AG10803 (cell line): ENCODE measurements around the gene SLC29A4.
A peak's percentile ranks its signal among the peaks of the same experiment; 100 is the strongest.
"Not testable (repeated sequence)": the region's sequence is repeated elsewhere in the genome, so short reads cannot be mapped to it uniquely, and the experiment has no call there.

Experiments used
- DNase-seq: peaks from one replicate; pipeline ENCODE4 v3.0.0; 2010; ENCODE audit warnings: low read depth
- H3K4me3 ChIP-seq: 2 replicates; pipeline ENCODE4 v1.5.1; 2011; ENCODE audit warnings: mild to moderate bottlenecking, low read length, control low read depth
- TF ChIP-seq, protein P1 (sequence below): conservative IDR thresholded peaks from 2 replicates; pipeline ENCODE4 v1.5.1; 2011; ENCODE audit warnings: mild to moderate bottlenecking, low read length, control low read depth, inconsistent platforms

SLC29A4 gene

DNA sequence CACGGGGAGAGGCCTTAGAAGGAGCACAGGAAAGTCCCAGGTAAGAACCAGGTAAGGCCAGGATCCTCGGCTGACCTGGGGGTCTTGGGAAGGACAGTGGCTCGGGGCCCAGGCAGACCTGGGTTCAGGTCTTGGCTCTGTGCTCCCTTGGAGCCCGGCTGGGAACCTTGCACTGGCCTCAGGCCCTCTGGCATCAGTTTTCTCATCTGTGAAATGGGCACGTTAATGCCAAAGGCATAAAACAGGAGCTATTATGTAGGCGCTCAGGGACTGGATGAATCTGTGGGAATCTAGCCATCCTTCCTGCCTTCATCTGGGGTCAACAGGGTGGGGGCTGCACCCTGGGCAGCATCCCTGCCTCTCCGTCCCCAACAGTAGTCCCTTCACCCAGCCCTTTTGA is 8.3 kb upstream of the SLC29A4 start:
- no peak overlapping the region for H3K4me3 ChIP-seq
- TF ChIP-seq, protein P1, sequence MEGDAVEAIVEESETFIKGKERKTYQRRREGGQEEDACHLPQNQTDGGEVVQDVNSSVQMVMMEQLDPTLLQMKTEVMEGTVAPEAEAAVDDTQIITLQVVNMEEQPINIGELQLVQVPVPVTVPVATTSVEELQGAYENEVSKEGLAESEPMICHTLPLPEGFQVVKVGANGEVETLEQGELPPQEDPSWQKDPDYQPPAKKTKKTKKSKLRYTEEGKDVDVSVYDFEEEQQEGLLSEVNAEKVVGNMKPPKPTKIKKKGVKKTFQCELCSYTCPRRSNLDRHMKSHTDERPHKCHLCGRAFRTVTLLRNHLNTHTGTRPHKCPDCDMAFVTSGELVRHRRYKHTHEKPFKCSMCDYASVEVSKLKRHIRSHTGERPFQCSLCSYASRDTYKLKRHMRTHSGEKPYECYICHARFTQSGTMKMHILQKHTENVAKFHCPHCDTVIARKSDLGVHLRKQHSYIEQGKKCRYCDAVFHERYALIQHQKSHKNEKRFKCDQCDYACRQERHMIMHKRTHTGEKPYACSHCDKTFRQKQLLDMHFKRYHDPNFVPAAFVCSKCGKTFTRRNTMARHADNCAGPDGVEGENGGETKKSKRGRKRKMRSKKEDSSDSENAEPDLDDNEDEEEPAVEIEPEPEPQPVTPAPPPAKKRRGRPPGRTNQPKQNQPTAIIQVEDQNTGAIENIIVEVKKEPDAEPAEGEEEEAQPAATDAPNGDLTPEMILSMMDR, result no peak
- DNase-seq, result no peak

DNA sequence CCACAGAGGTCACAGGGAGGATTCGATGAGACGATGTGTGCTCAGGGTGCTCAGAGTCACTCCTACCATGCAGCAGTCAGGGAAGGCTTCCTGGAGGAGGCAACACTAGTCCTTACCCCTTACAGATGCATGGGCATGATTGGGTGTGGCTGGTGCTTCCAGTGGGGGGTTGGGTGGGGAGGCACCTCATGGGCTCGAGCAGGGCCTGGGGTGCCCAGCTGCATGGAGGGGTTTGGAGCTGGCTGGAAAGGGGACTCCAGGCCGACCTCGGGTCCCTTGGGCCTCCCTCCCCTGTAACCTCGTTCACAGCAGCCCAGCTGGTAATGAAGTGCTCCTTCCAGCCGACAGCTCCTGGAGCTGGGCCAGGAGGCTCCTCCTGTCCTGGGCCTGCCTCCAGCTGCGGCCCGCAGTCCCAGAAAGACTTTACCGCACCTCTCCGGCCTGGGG is 7.7 kb upstream of the SLC29A4 start:
- not testable (repeated sequence) for H3K4me3 ChIP-seq
- peak; percentile 8 for DNase-seq

DNA sequence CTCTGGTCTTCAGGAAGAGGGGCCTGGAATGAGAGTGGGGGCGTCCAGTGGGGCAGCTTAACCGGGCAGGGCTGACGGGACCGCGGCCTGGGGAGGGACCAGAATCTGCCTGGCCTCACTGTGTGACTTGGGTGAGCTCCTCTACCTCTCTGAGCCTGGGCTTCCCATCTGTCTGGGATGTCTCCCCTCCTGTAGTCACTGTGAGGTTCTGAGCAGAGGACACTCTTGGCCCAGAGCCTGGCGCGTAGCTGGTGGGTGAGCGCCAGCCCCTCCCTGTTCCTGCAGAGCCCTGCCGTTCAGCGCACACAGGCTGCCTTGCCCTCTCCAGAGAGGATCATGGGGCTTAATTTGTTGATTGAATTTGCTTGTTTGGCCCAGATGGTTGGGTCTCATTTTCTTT is 7.2 kb upstream of the SLC29A4 start:
- DNase-seq, result peak; percentile 11
- H3K4me3 ChIP-seq, result not testable (repeated sequence)

DNA sequence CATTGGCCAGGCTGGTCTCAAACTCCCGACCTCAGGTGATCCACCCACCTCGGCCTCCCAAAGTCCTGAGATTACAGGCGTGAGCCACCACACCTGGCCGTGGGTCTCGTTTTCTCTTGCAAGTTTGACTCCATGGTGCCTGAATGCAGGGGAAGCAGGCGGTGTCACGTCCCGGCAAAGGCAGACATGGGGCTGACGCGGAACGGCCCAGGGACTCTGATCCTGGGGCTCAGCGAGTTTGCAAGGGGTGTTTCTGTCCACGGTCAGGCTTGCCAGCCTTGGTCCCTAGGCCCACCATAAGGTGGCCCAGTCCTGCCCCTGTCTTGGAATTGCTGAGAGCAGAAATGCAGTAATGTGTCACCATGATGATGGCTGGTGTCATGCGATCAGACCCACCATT is 6.6 kb upstream of the SLC29A4 start:
- not testable (repeated sequence) for H3K4me3 ChIP-seq, DNase-seq

DNA sequence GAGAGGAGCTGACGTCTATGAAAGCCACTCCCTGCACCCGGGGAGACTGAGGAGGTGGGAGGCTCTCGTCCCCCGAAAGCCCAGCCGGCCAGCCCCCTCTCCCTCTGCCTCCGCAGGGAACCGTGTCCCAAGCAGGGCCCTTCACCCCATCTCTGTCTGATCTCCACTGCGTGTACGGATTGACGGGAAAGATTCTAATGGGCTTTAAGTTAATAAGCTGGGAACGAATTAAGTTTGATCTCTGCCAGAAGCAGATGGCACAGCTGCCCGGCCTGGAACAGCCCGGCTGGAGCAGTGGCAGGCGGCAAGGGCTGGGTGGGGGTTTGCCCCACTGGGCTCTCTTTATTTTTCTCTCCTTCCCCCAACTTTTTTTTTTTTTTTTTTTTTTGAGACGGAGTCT is 6.1 kb upstream of the SLC29A4 start:
- TF ChIP-seq, protein P1, result no peak
- DNase-seq, result no peak
- H3K4me3 ChIP-seq, result no peak overlapping the region

DNA sequence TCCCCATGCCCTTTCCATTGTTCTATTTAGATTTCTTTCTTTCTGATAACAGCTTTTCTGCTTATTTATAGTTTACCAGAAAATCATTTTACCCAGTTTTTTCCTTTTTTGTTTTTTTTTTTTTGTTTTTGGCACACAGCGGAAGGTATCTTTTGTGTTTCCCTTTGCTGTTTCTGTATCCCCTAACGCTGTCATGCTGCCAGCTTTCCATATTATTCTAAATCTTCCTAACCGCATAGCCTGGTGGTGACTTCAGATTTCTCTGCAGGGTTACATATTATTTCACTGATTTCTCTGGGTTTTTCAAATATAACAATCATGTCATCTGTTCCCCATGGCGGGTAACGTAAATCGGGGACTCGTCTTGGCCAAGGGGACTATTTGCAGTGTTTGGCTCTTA is 4.0 kb upstream of the SLC29A4 start:
- TF ChIP-seq, protein P1, result no peak
- no peak for DNase-seq
- no peak overlapping the region for H3K4me3 ChIP-seq

DNA sequence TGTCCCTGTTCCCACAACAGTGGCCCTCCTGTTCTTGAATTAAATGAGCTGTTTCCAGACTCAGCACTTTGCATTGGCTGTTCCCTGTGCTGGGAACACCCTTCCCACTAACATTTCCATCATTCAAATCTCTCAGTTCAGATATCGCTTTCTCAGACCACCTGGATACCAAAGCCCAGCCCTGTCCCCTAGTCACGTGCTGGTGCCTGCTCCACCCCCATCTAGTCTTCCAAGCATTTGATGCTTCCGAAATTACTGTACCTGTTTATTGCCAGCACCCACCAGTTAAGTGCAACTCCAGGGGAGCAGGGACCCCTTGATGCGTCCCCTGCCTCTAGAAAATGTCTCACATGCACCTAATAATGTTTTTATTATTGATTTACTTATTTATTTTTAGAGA is 3.0 kb upstream of the SLC29A4 start:
- no peak overlapping the region for H3K4me3 ChIP-seq
- no peak for DNase-seq
- TF ChIP-seq, protein P1, result no peak

DNA sequence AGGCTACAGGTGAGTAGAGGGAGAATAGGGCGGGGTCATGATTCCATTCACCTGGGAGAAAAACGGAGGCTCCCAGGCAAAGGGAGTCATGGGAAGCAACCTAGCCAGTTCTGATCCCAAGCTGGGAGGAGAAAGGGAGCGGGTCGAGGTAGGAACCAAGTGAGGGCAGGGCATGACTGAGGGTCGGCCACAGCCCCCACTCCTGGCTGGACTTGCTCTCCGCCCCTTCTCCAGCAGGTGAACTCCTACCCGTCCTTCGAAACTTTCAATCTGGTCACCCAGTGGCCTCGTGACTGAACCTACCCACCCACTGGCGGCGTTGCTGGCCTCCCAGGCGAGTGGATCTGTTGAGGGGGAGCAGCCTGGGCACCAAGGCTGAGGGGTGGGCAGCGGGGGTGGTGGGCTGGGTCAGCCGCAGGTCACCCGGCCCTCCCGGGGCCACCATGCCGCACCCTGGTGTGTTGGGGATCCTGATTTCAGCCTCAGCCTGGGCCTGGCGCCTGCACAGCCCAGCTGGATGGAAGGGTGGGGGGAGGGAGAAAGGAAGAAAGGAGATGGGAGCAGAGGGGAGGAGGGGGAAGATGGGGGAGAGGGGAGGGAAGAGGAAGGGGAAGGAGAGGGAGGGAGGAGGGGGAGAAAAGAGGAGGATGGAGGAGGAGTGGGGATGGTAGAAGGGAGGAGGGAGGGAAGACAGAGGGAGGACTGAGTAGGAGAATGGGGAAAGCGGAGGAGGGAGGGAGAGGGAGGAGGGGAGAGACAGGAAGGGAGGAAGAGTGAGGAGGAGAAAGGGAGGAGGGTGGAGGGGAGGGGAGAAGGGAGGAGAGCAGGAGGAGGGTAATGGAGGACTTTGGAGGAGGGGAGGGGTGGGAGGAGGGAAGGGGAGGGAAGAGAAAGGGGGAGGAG is 894 bp upstream of the SLC29A4 start:
- not testable (repeated sequence) for DNase-seq, H3K4me3 ChIP-seq

DNA sequence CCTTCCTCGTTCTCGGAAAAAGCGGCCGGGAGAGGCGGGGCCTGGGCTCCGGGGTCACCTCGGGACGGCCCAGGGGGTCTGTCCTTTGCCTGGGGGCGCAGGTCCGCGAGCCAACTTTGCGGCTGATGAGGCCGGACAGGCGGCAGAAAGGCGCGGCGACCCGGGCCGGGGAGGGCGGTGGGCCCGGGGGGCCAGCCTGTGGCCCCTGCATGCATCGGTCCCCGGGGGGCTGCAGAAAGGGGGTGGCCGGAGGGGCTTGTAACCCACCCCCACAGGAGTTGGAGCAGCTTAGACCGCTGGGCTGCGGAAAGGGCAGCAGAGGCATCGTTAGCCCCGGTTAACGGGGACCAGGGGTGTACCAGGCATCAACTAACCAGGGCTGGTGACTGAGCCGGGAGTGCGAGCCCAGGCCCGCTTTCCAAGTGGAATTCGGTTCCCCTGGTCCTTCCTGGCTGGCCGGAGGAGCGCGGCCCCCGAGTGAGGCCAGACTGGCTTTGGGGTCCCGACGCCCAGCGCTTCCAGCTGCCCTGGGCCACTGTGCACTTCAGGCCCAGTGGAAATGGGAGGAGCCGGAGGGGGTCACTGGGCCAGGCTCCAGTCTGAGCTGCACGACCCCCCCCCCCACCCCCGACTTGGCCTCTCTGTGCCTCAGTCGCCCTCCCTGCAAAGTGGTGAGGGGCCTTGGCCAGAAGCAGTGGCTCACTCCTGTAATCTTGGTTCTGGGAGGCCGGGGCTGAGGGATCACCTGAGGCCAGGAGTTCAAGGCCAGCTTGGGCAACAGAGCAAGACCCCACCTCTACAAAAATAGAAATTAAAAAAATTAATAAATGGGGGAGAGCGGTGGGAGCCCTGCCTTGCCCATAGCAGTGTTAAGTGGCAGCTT is 919 bp downstream of the SLC29A4 start:
- H3K4me3 ChIP-seq, result peak overlapping the region; percentile 31
- DNase-seq, result no peak
- TF ChIP-seq, protein P1, result no peak
